SK-N-SH (cell line): ENCODE measurements around the gene SLC39A7. TPM values are rescaled to one million over a fixed set of nuclear protein-coding genes. Genes with fewer than 3 reads are reported as not detected.

Experiments used
- CTCF ChIA-PET: fragments of 300-600, 350-600 bp; formaldehyde crosslinking; extraction: SDS; loops from one replicate; lab custom pipeline; 2021; lab: Yijun Ruan, JAX
- POLR2A ChIA-PET: fragments of 350-600 bp; sonication (Branson Sonifier 250); formaldehyde crosslinking; extraction: SDS; loops from one replicate; lab custom pipeline; 2020; ENCODE audit warnings: antibody characterized with exemption, inconsistent platforms; lab: Yijun Ruan, JAX
- DNase-seq: peaks from one replicate; pipeline ENCODE4 v3.0.0; 2012
- H2AFZ ChIP-seq: fragments of 200-600 bp; sonication (generic); 2 replicates; pipeline ENCODE4 v1.8.1; 2016; ENCODE audit warnings: antibody characterized with exemption, mild to moderate bottlenecking, low read depth
- H3F3A ChIP-seq: fragments of 200-600 bp; sonication (generic); replicated peaks from 2 replicates; pipeline ENCODE3; 2016; ENCODE audit warnings: antibody characterized with exemption, mild to moderate bottlenecking; ENCODE audit not compliant: insufficient read depth
- H3K27ac ChIP-seq, 2 experiments: fragments of 200-500 bp in 1 of 2; fragments of 200-600 bp in 1 of 2; sonication (Bioruptor generic) in 1 of 2; sonication (generic), shearing (Covaris generic) in 1 of 2; 2 replicates each; pipeline versions ENCODE4 v1.5.1 to v1.6.1; 2014 to 2016; ENCODE audit warnings: low read depth in 2 of 2, inconsistent platforms in 1 of 2, low read length in 1 of 2, mild to moderate bottlenecking in 1 of 2, mixed read lengths in 1 of 2
- H3K27me3 ChIP-seq: fragments of 200-600 bp; sonication (generic), shearing (Covaris generic); 2 replicates; pipeline ENCODE4 v1.6.1; 2016; ENCODE audit warnings: mixed run types; ENCODE audit not compliant: insufficient read depth
- H3K36me3 ChIP-seq, 2 experiments: fragments of 200-500 bp in 1 of 2; fragments of 200-600 bp in 1 of 2; sonication (Bioruptor generic) in 1 of 2; sonication (generic) in 1 of 2; replicated peaks in 1 of 2; 2 replicates each; pipeline versions ENCODE3 to v1.5.1; 2014 to 2016; ENCODE audit warnings: low read length in 1 of 2, mild to moderate bottlenecking in 1 of 2; ENCODE audit not compliant: insufficient read depth in 2 of 2, control insufficient read depth in 1 of 2
- H3K4me1 ChIP-seq, 2 experiments: fragments of 200-500 bp in 1 of 2; fragments of 200-600 bp in 1 of 2; sonication (Bioruptor generic) in 1 of 2; sonication (generic), shearing (Covaris generic) in 1 of 2; 2 replicates each; pipeline versions ENCODE4 v1.5.1 to v1.6.1; 2014 to 2016; ENCODE audit warnings: low read depth in 1 of 2, low read length in 1 of 2, mixed run types in 1 of 2; ENCODE audit not compliant: insufficient read depth in 2 of 2, control insufficient read depth in 1 of 2
- H3K4me2 ChIP-seq: fragments of 200-600 bp; sonication (generic), shearing (Covaris generic); 2 replicates; pipeline ENCODE4 v1.6.1; 2017; ENCODE audit warnings: mixed run types
- H3K4me3 ChIP-seq, 2 experiments: fragments of 200-500 bp in 1 of 2; fragments of 200-600 bp in 1 of 2; sonication (Bioruptor generic) in 1 of 2; sonication (generic), shearing (Covaris generic) in 1 of 2; 2 replicates each; pipeline versions ENCODE4 v1.5.1 to v1.8.1; 2014 to 2016; ENCODE audit warnings: low read depth in 2 of 2, inconsistent platforms in 1 of 2, low read length in 1 of 2, mild to moderate bottlenecking in 1 of 2, mixed read lengths in 1 of 2, moderate library complexity in 1 of 2
- H3K79me2 ChIP-seq: fragments of 200-600 bp; sonication (generic); 2 replicates; pipeline ENCODE4 v1.8.1; 2017; ENCODE audit warnings: mild to moderate bottlenecking; ENCODE audit not compliant: insufficient read depth
- H3K9ac ChIP-seq: fragments of 200-600 bp; sonication (generic); 2 replicates; pipeline ENCODE4 v1.6.1; 2017; ENCODE audit warnings: mixed run types
- H3K9me2 ChIP-seq: fragments of 200-600 bp; sonication (generic); 2 replicates; pipeline ENCODE4 v1.6.1; 2017; ENCODE audit warnings: mixed run types
- H3K9me3 ChIP-seq: fragments of 200-600 bp; sonication (generic); 2 replicates; pipeline ENCODE4 v1.6.1; 2017; ENCODE audit warnings: mixed run types, mild to moderate bottlenecking, moderate library complexity
- H4K20me1 ChIP-seq: fragments of 200-600 bp; sonication (generic); 2 replicates; pipeline ENCODE4 v1.6.1; 2017; ENCODE audit warnings: mild to moderate bottlenecking, mixed run types; ENCODE audit not compliant: insufficient read depth
- FOSL2 ChIP-seq: IDR thresholded peaks from 2 replicates; pipeline ENCODE4 v1.4.0; 2012; ENCODE audit warnings: low read depth, mild to moderate bottlenecking, moderate library complexity, borderline replicate concordance
- FOXM1 ChIP-seq: IDR thresholded peaks from 2 replicates; pipeline ENCODE4 v1.4.0; 2012; ENCODE audit warnings: low read depth, mild to moderate bottlenecking
- MXI1 ChIP-seq: IDR thresholded peaks from 2 replicates; pipeline ENCODE4 v1.6.1; 2012; ENCODE audit warnings: mild to moderate bottlenecking, low read depth, low read length, improper control_type of control experiment
- NRF1 ChIP-seq: IDR thresholded peaks from 2 replicates; pipeline ENCODE4 v1.6.1; 2012; ENCODE audit warnings: low read depth, mild to moderate bottlenecking, low read length
- POLR2AphosphoS5 ChIP-seq: IDR thresholded peaks from 2 replicates; pipeline ENCODE4 v1.6.1; 2012; ENCODE audit warnings: low read depth, low read length
- RAD21 ChIP-seq: IDR thresholded peaks from 2 replicates; pipeline ENCODE4 v1.6.1; 2012; ENCODE audit warnings: mild to moderate bottlenecking, low read length
- RCOR1 ChIP-seq: fragments of 150-350 bp; IDR thresholded peaks from 2 replicates; pipeline ENCODE4 v1.6.1; 2017; ENCODE audit warnings: antibody characterized with exemption, low read length
- RFX5 ChIP-seq: IDR thresholded peaks from 2 replicates; pipeline ENCODE4 v1.6.1; 2012; ENCODE audit warnings: mild to moderate bottlenecking, improper control_type of control experiment, low read length
- SMC3 ChIP-seq: IDR thresholded peaks from 2 replicates; pipeline ENCODE4 v1.6.1; 2012; ENCODE audit warnings: low read depth, low read length, improper control_type of control experiment
- TAF1 ChIP-seq: IDR thresholded peaks from 2 replicates; pipeline ENCODE4 v1.6.1; 2012; ENCODE audit warnings: low read depth, mild to moderate bottlenecking, low read length, moderate library complexity, borderline replicate concordance
- YY1 ChIP-seq: IDR thresholded peaks from 2 replicates; pipeline ENCODE4 v1.4.0; 2012; ENCODE audit warnings: low read depth, mild to moderate bottlenecking
- WGBS: methylation state at CpG from one replicate; pipeline ENCODE4 v1.1.6; 2017; ENCODE audit warnings: low lambda C conversion rate; 5-methylcytosine and 5-hydroxymethylcytosine counted together
- polyA plus RNA-seq, 3 experiments: library from polyadenylated mRNA; depleted of rRNA; stranded (reverse); fragments of >200 nt; gene quantifications; 2 replicates each; pipeline ENCODE4 v1.2.3, GENCODE V29; 2012
- TF ChIP-seq, protein P1 (sequence below): fragments of 150-350 bp; IDR thresholded peaks from 2 replicates; pipeline ENCODE4 v1.6.1; 2016; ENCODE audit warnings: mild to moderate bottlenecking, low read depth, low read length
- TF ChIP-seq, protein P2 (sequence below): IDR thresholded peaks from 2 replicates; pipeline ENCODE4; 2012

Gene SLC39A7
- polyA plus RNA-seq, 1 of the 3 experiments (the other 2 are of a cell fraction), result 129 TPM

DNA sequence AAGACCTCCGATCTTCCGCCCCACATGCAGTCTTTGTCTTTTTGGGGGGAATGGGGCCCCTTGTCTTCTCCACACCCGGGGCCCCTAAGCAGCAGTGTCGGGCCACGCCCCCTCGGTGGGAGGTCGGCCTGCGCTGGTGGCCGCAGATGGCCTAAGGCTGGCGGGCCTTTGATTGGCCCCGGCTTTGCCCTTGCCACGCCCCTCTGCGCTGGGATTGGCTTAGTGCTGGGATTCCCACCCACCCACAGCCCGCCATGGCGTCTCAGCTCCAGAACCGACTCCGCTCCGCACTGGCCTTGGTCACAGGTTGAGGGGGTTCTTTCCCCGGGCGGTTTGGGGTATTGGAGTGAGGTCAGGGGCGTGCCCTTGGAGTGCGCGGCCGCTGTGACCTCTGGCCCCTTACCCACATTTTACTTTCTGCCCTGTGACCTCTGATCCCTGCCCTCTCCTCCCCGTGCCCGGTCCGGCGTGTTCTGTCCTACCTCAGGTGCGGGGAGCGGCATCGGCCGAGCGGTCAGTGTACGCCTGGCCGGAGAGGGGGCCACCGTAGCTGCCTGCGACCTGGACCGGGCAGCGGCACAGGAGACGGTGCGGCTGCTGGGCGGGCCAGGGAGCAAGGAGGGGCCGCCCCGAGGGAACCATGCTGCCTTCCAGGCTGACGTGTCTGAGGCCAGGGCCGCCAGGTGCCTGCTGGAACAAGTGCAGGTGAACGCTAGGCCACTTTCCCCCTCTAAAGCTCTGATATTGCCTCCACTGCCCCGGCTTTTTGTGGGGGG, 3.9 kb downstream of the SLC39A7 start, which contains the start of gene HSD17B8:
Gene HSD17B8 (plus strand): TSS at position 241 of the 776 bp plus-strand sequence. CDS start 14 bp downstream, at position 255.
- H3K4me3 ChIP-seq, result peak within 1 kb of the TSS; percentile 78 to 90
- peaks cover 21% of the 10 kb centered on the region for H3F3A ChIP-seq
- TF ChIP-seq, protein P1, sequence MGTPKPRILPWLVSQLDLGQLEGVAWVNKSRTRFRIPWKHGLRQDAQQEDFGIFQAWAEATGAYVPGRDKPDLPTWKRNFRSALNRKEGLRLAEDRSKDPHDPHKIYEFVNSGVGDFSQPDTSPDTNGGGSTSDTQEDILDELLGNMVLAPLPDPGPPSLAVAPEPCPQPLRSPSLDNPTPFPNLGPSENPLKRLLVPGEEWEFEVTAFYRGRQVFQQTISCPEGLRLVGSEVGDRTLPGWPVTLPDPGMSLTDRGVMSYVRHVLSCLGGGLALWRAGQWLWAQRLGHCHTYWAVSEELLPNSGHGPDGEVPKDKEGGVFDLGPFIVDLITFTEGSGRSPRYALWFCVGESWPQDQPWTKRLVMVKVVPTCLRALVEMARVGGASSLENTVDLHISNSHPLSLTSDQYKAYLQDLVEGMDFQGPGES, result 0 out of 2 replicates have a peak, but pooled peaks have one; percentile 37
- TF ChIP-seq POLR2AphosphoS5, result peak; percentile 84
- TF ChIP-seq NRF1, result peak; percentile 59
- no peak for TF ChIP-seq FOXM1
- no peak for TF ChIP-seq SMC3
- no peak for TF ChIP-seq RCOR1
- TF ChIP-seq, protein P2, sequence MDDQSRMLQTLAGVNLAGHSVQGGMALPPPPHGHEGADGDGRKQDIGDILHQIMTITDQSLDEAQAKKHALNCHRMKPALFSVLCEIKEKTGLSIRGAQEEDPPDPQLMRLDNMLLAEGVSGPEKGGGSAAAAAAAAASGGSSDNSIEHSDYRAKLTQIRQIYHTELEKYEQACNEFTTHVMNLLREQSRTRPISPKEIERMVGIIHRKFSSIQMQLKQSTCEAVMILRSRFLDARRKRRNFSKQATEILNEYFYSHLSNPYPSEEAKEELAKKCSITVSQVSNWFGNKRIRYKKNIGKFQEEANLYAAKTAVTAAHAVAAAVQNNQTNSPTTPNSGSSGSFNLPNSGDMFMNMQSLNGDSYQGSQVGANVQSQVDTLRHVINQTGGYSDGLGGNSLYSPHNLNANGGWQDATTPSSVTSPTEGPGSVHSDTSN, result peak; percentile 41
- no peak for TF ChIP-seq FOSL2
- peak; percentile 86 for TF ChIP-seq YY1
- peak; percentile 61; the same call in 1 of the 2 replicates for TF ChIP-seq RFX5
- no peak for TF ChIP-seq RAD21
- TF ChIP-seq TAF1, result peak; percentile 58; the same call in 1 of the 2 replicates
- TF ChIP-seq MXI1, result no peak
- H3K27me3 ChIP-seq, result no peaks in the 10 kb centered on the region
- H3K9ac ChIP-seq, result peak within 1 kb of the TSS; percentile 72
- ChIA-PET CTCF (interaction anchor here (1.0 to 2.4 kb wide), 5 partner anchors 8 to 189 kb away, joined by 3 to 16 read pairs (median 3); no protein-coding TSS in a partner anchor), POLR2A (interaction anchor here (1.0 to 1.3 kb wide), 2 partner anchors 44 to 233 kb away, joined by 5 to 7 read pairs; no protein-coding TSS in a partner anchor)
- H3K36me3 ChIP-seq, result peaks cover 17 to 24% of the 10 kb centered on the region in 2 experiments
- H3K27ac ChIP-seq, result peak within 1 kb of the TSS; percentile 43 to 69; a peak in 2 of 4 replicates
- WGBS, result 2% methylated on average over 18 of the region's 48 CpGs
- H3K9me3 ChIP-seq, result no peaks in the 10 kb centered on the region
- peak within 1 kb of the TSS; percentile 98 for H3K4me2 ChIP-seq
- no peak within 1 kb of the TSS for H2AFZ ChIP-seq
- H3K4me1 ChIP-seq, result peaks cover 28 to 40% of the 10 kb centered on the region in 2 experiments
- no peaks in the 10 kb centered on the region for H3K9me2 ChIP-seq
- peaks cover 55% of the 10 kb centered on the region for H3K79me2 ChIP-seq
- DNase-seq, result peak; percentile 94
- H4K20me1 ChIP-seq, result peaks cover under 1% of the 10 kb centered on the region; the same call in 1 of the 2 replicates
